PC-3 (cell line): ENCODE results near the gene DICER1. TPM values are rescaled to one million over a fixed set of nuclear protein-coding genes. Genes with fewer than 3 reads are reported as not detected.

Source experiments
- ATAC-seq: fragments of 200-7000 bp; cut with Tn5 transposase; 2 replicates; pipeline ENCODE4 v1.9.1; 2020; ENCODE audit warnings: mild to moderate bottlenecking, moderate library complexity
- BruUV-seq: library from RNA; stranded (reverse); fragments of 400-500 nt; replicated peaks from 2 replicates; lab custom pipeline; 2021; lab: Mats Ljungman, UMichigan
- CTCF ChIA-PET: fragments of 300-600 bp; sonication (Branson Sonifier 250); formaldehyde crosslinking; loops from one replicate; lab custom pipeline; 2022; ENCODE audit warnings: antibody characterized with exemption; lab: Charles Lee
- POLR2A ChIA-PET: fragments of 300-600 bp; sonication (Branson Sonifier 250); formaldehyde crosslinking; loops from one replicate; lab custom pipeline; 2022; ENCODE audit warnings: antibody characterized with exemption; ENCODE audit not compliant: unreplicated experiment; lab: Charles Lee
- DNase-seq: peaks from one replicate; pipeline ENCODE4 v3.0.0-alpha.2; 2015
- H2AFZ ChIP-seq: fragments of 300-600 bp; sonication (generic); 2 replicates; pipeline ENCODE4 v1.6.0; 2016; ENCODE audit warnings: antibody characterized with exemption, low read length
- H3F3A ChIP-seq: fragments of 300-600 bp; sonication (generic); one replicate; pipeline ENCODE4 v1.6.0; 2017; ENCODE audit warnings: antibody characterized with exemption, low read length, control low read depth, mild to moderate bottlenecking; ENCODE audit not compliant: unreplicated experiment
- H3K27ac ChIP-seq: fragments of 300-600 bp; sonication (generic); 2 replicates; pipeline ENCODE4 v1.5.1; 2016; ENCODE audit warnings: mild to moderate bottlenecking, low read length
- H3K27me3 ChIP-seq: fragments of 300-600 bp; sonication (generic); 2 replicates; pipeline ENCODE4 v1.6.1; 2016; ENCODE audit warnings: low read length, mixed read lengths
- H3K36me3 ChIP-seq: fragments of 300-600 bp; sonication (generic); 2 replicates; pipeline ENCODE4 v1.6.1; 2016; ENCODE audit warnings: low read depth, mixed run types, low read length, mixed read lengths
- H3K4me1 ChIP-seq: fragments of 300-600 bp; sonication (generic); 2 replicates; pipeline ENCODE4 v1.5.1; 2016; ENCODE audit warnings: low read length; ENCODE audit not compliant: insufficient read depth
- H3K4me2 ChIP-seq: fragments of 300-600 bp; sonication (generic); 2 replicates; pipeline ENCODE4 v1.6.0; 2016; ENCODE audit warnings: low read length
- H3K4me3 ChIP-seq: fragments of 300-600 bp; sonication (generic); 2 replicates; pipeline ENCODE4 v1.5.1; 2016; ENCODE audit warnings: mild to moderate bottlenecking, low read length, mixed read lengths
- H3K79me2 ChIP-seq: fragments of 300-600 bp; sonication (generic); 2 replicates; pipeline ENCODE4 v1.6.1; 2017; ENCODE audit warnings: low read length, mixed read lengths
- H3K9ac ChIP-seq: fragments of 300-600 bp; sonication (generic); 2 replicates; pipeline ENCODE4 v1.6.0; 2016; ENCODE audit warnings: mild to moderate bottlenecking, low read length
- H3K9me2 ChIP-seq: fragments of 300-600 bp; sonication (generic); replicated peaks from 2 replicates; pipeline ENCODE4 v1.6.1; 2016; ENCODE audit warnings: mixed run types, low read length, mixed read lengths
- H3K9me3 ChIP-seq: fragments of 300-600 bp; sonication (generic); 2 replicates; pipeline ENCODE4 v1.6.1; 2016; ENCODE audit warnings: low read length, mixed read lengths
- H4K20me1 ChIP-seq: fragments of 300-600 bp; sonication (generic); 2 replicates; pipeline ENCODE4 v1.6.1; 2016; ENCODE audit warnings: low read length, mixed read lengths
- CTCF ChIP-seq: fragments of 300-600 bp; sonication (generic); conservative IDR thresholded peaks from 2 replicates; pipeline ENCODE4 v1.5.1; 2017; ENCODE audit warnings: antibody characterized with exemption, low read depth, mild to moderate bottlenecking, low read length
- EZH2 ChIP-seq: fragments of 300-600 bp; sonication (generic); IDR thresholded peaks from one replicate; pipeline ENCODE4 v1.6.1; 2017; ENCODE audit warnings: antibody characterized with exemption, mild to moderate bottlenecking, low read length; ENCODE audit not compliant: unreplicated experiment
- EZH2phosphoT487 ChIP-seq: fragments of 300-600 bp; sonication (generic); IDR thresholded peaks from 2 replicates; pipeline ENCODE4 v1.6.1; 2018; ENCODE audit warnings: mild to moderate bottlenecking, antibody characterized with exemption, low read length, borderline replicate concordance
- intact Hi-C: fragments of 100-400 bp; cut with micrococcal nuclease; formaldehyde crosslinking; loops from 2 replicates; pipeline ENCODE4 v1.9.0; 2023
- total RNA-seq: library from RNA; depleted of rRNA; stranded (reverse); fragments of >200 nt; gene quantifications from 2 replicates; pipeline ENCODE4 v1.2.3, GENCODE V29; 2014

Gene DICER1
- total RNA-seq, 1 experiment from 2014 or later, result 29.9 TPM

DNA sequence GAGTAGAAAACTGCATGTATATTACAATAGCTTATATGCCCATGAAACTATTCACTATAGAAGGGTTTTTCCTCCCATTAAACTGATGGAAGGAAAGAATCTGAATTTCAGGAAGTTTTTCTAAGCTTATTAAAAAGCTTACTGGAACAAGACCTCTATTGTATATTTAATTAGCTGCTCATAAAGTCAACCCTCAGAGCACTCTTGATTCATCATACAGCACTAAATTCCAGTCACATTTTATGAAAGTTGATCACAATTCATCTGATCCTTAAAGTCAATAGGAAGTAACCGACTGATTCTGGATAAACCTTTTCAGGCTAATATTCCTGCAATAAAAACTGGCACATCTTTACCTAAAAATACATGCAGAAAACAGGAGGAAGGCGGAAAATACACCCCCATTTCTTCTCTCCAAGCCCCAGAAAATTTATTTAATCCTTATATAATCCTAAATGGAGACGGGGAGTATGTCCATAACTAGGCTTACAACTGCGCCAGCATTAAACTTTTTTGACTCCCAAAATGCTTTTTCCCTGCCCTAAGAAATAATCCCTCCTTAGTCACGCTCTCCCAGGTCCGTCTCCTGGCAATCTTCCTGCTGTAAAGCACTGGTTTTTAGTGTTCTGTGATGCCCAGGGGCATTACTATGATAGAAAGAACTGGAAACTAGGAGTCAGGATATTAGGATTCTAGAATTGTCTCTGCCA, 35.3 kb downstream of the DICER1 start:
- Histone ChIP-seq H3F3A (no peaks in the 10 kb centered on the region), H3K4me3 (no peak overlapping the region), H2AFZ (no peak overlapping the region), H3K9me2 (no peaks in the 10 kb centered on the region), H3K27me3 (no peaks in the 10 kb centered on the region), H3K9ac (no peak overlapping the region), H3K27ac (peak overlapping the region; percentile 38), H4K20me1 (no peaks in the 10 kb centered on the region), H3K79me2 (0 out of 2 replicates have a peak, but pooled peaks cover 9% of the 10 kb centered on the region), H3K4me2 (no peak overlapping the region), H3K36me3 (peaks cover 23% of the 10 kb centered on the region), H3K4me1 (peaks cover 6% of the 10 kb centered on the region; the same call in 1 of the 2 replicates), H3K9me3 (no peaks in the 10 kb centered on the region)
- ChIA-PET POLR2A (no interaction called here), CTCF (interaction anchor here (0.6 kb wide), 1 partner anchor 27 kb away, joined by 11 read pairs; no protein-coding TSS in a partner anchor)
- DNase-seq, result peak; percentile 28
- intact Hi-C loops, result loop anchor here (2.0 kb wide), 1 partner anchor 15 kb away; no protein-coding TSS in a partner anchor
- TF ChIP-seq EZH2 (no peak), EZH2phosphoT487 (no peak), CTCF (no peak)
- ATAC-seq, result peak; percentile 90
- BruUV-seq, result no TSS peak

GRCh38 chr14:95119336-95119735, 38.0 kb downstream of the DICER1 start:
- TF ChIP-seq EZH2 (no peak), CTCF (no peak), EZH2phosphoT487 (no peak)
- peaks cover 6% of the 10 kb centered on the region; the same call in 1 of the 2 replicates for H3K4me1 ChIP-seq
- CTCF ChIA-PET, result no interaction called here
- H3K9ac ChIP-seq, result no peak overlapping the region
- no peak overlapping the region for H3K4me3 ChIP-seq
- POLR2A ChIA-PET, result no interaction called here
- H2AFZ ChIP-seq, result no peak overlapping the region
- H3K9me3 ChIP-seq, result no peaks in the 10 kb centered on the region
- no peaks in the 10 kb centered on the region for H3K27me3 ChIP-seq
- intact Hi-C loops, result no loop called here
- no peaks in the 10 kb centered on the region for H3F3A ChIP-seq
- 0 out of 2 replicates have a peak, but pooled peaks cover 9% of the 10 kb centered on the region for H3K79me2 ChIP-seq
- no TSS peak for BruUV-seq
- no peak for ATAC-seq
- peaks cover 14% of the 10 kb centered on the region for H3K36me3 ChIP-seq
- no peak overlapping the region for H3K4me2 ChIP-seq
- H4K20me1 ChIP-seq, result no peaks in the 10 kb centered on the region
- no peaks in the 10 kb centered on the region for H3K9me2 ChIP-seq
- no peak for DNase-seq
- H3K27ac ChIP-seq, result no peak overlapping the region
